SK-N-MC (cell line): ENCODE results near the gene TRIM67.

Experiments used
- DNase-seq: peaks from one replicate; pipeline ENCODE4 v3.0.0-alpha.2; 2011; ENCODE audit warnings: low read depth, low spot score
- H3K27ac ChIP-seq: fragments of 200-600 bp; sonication (generic); 2 replicates; pipeline ENCODE4 v1.5.1; 2016; ENCODE audit warnings: mixed run types
- H3K36me3 ChIP-seq: fragments of 200-600 bp; sonication (generic); 2 replicates; pipeline ENCODE4 v1.6.1; 2017; ENCODE audit warnings: antibody characterized with exemption, low read length, mixed read lengths; ENCODE audit not compliant: insufficient read depth
- H3K4me3 ChIP-seq: fragments of 200-600 bp; sonication (generic); 2 replicates; pipeline ENCODE4 v1.5.1; 2016
- H3K9ac ChIP-seq: fragments of 200-600 bp; sonication (generic); 2 replicates; pipeline ENCODE4 v1.8.0; 2017; ENCODE audit warnings: mixed run types, mixed read lengths; ENCODE audit not compliant: insufficient read length
- H3K9me3 ChIP-seq: fragments of 200-600 bp; sonication (generic); 2 replicates; pipeline ENCODE4 v1.6.1; 2017; ENCODE audit warnings: low read depth, mild to moderate bottlenecking, antibody characterized with exemption, low read length, moderate library complexity, mixed read lengths
- EZH2 ChIP-seq: fragments of 200-600 bp; sonication (generic); IDR thresholded peaks from one replicate; pipeline ENCODE4 v1.6.1; 2017; ENCODE audit warnings: antibody characterized with exemption
- FOXP2 ChIP-seq: optimal IDR thresholded peaks from 2 replicates; pipeline ENCODE3; 2011; ENCODE audit warnings: mild to moderate bottlenecking, moderate library complexity; ENCODE audit not compliant: insufficient read depth; ENCODE audit errors: extremely low read length, control extremely low read depth
- POLR2AphosphoS5 ChIP-seq: IDR thresholded peaks from 2 replicates; pipeline ENCODE4 v1.6.1; 2012; ENCODE audit warnings: mild to moderate bottlenecking, low read depth, low read length, borderline replicate concordance

TRIM67 gene

DNA sequence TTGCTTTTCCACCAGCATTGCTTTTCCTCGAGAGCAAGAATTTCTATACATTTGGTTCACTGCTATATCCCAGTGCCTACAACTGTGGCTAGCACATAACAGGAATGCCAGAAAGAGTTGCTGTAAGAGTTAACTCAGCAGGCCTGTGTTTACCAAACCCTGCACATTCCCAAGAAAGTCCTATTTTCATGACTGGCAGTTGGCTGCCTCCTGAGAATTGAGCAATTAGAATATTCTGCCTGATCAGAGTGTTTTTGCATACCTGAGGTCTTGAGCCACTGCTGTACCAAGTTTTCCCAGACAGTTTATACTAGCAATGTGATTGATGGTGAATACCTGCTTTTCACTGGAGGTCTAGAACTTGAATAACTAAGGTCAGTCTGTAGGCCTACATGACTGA is 76.4 kb downstream of the TRIM67 start:
- Histone ChIP-seq H3K36me3 (peaks cover 28% of the 10 kb centered on the region), H3K27ac (no peak overlapping the region)
- no peak for TF ChIP-seq FOXP2
- no peak for TF ChIP-seq EZH2
- no peak for TF ChIP-seq POLR2AphosphoS5

DNA sequence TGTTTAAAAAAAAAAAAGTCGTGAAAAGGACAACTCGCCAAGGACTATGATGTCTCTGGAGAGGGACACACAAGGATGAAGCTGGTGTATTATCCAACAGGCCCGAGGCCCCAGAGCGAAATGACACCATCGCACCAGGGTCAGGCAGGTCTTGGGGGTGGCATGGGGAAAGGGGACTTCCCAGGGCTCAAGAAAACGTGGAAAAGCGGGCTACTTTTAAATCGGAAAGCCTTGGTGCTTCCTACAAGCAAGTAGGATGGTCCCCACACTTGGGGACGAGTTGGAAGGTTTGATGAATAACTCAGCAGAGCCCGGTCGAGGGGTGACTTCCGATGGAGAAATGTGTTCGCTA is 78.6 kb downstream of the TRIM67 start:
- Histone ChIP-seq H3K36me3 (peaks cover 28% of the 10 kb centered on the region), H3K9me3 (no peaks in the 10 kb centered on the region), H3K4me3 (peak overlapping the region; percentile 95), H3K27ac (no peak overlapping the region), H3K9ac (peak overlapping the region; percentile 95)
- DNase-seq = no peak
- TF ChIP-seq POLR2AphosphoS5 (no peak), FOXP2 (no peak), EZH2 (no peak)

More for the DNA sequence above, 76.4 kb downstream of the TRIM67 start:
- Histone ChIP-seq H3K4me3 (no peak overlapping the region), H3K9ac (no peak overlapping the region), H3K9me3 (no peaks in the 10 kb centered on the region)
- DNase-seq = no peak

DNA sequence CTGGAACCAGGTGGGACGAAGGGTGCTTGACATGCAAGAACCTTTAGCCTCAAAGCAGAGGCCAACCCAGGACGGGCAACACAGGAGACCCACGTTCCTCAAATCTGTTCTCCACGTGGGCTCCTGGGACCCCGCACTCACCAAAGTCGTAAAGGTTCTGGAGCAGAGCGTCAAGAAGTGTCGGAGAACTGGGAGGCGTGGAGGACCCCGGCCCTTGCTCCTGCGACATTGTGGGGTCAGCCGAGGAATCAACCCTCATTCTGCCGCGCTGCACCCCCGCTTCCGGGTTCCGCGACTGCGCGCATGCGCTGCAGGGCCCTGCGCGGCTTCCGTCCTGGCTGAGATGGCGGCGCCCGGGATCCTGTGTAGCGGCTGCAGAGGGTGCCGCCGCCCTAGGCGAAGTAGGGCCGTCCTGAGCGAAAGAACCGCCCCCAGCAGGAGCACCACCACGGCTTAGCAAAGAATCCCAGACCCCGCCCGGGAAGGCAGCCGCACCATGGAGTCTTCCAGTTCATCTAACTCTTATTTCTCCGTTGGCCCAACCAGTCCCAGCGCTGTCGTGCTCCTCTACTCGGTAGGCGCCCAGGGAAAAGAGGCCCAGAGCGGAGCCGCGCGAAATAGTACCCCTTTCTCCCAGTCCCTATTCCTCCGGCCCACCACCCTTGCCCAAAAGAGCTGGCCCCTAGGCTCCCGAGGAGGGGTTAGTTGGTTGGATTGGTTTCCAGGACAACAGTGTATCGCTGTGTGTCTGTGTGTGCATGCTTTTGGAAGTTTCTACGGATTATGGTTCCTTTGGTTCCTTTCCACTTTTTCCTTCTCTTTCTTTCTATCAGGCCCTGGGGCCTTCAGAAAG is 79.3 kb downstream of the TRIM67 start, which contains the start of gene GNPAT:
Gene GNPAT (plus strand): TSS at position 330 of the 853 bp plus-strand sequence. CDS start 167 bp downstream, at position 497.
- peak within 1 kb of the TSS; percentile 95 for H3K9ac ChIP-seq
- DNase-seq = peak; percentile 35
- peaks cover 26% of the 10 kb centered on the region for H3K36me3 ChIP-seq
- peak; percentile 9 for TF ChIP-seq FOXP2
- no peak for TF ChIP-seq EZH2
- TF ChIP-seq POLR2AphosphoS5 = peak; percentile 98
- H3K4me3 ChIP-seq = peak within 1 kb of the TSS; percentile 95
- peak within 1 kb of the TSS; percentile 80 for H3K27ac ChIP-seq
- no peaks in the 10 kb centered on the region for H3K9me3 ChIP-seq

DNA sequence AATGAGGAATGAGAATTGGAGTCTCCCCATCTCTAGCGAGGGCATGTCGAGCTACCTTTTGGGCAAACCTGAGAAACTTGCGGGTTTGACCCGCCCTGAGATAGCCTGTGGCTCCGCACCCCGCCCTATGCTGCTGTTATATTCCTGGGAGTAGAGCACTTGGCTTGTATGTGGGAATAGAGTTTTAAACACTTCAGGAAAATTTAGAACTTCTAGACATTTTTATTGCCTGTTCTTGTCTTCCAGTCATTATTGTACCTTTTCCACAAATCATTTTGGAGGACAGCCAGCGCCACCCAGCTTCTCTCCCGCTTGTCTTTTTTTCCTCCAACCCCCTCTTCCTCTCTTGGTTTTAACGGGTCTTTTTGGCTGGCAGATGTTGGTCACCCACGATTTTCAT is 79.9 kb downstream of the TRIM67 start:
- Histone ChIP-seq H3K9ac (peak overlapping the region; percentile 95), H3K36me3 (peaks cover 26% of the 10 kb centered on the region), H3K27ac (peak overlapping the region; percentile 80), H3K9me3 (no peaks in the 10 kb centered on the region), H3K4me3 (peak overlapping the region; percentile 95)
- DNase-seq = no peak
- no peak for TF ChIP-seq FOXP2
- TF ChIP-seq POLR2AphosphoS5 = no peak
- no peak for TF ChIP-seq EZH2

DNA sequence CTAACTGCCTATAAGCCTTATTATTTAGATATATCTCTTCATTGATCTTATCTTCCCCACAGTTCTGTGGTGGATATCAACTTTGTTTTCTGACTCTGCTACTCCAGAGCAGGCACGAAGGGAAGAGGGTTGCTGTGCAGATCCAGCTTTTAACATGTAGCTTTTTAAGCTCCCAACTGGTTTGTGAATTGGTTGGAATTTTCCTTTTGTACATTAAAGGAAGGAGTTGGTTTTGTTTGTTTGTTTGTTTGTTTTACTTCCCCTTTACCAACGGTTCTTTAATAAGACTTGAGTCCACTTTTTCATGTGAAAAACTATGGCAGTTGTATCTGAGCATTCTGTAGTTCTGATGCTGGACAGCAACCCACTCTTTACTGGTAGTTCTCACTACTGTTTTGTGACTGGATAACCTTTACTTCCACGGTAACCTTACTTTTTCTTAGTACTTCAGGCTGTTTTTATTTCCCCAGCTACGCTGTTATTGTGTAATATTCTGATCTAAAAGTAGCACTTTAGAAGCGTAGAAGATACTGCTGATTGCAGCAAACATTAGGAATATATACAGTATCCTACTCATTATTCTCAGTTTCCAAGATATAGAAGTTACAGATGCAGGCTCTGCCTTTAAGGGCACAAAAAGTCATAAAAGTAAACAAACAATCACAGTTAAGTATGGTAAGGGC is 80.8 kb downstream of the TRIM67 start:
- no peak for DNase-seq
- Histone ChIP-seq H3K36me3 (peaks cover 16% of the 10 kb centered on the region), H3K9ac (peak overlapping the region; percentile 95), H3K27ac (no peak overlapping the region), H3K4me3 (peak overlapping the region; percentile 95), H3K9me3 (no peaks in the 10 kb centered on the region)
- TF ChIP-seq POLR2AphosphoS5 = no peak
- no peak for TF ChIP-seq EZH2
- no peak for TF ChIP-seq FOXP2

DNA sequence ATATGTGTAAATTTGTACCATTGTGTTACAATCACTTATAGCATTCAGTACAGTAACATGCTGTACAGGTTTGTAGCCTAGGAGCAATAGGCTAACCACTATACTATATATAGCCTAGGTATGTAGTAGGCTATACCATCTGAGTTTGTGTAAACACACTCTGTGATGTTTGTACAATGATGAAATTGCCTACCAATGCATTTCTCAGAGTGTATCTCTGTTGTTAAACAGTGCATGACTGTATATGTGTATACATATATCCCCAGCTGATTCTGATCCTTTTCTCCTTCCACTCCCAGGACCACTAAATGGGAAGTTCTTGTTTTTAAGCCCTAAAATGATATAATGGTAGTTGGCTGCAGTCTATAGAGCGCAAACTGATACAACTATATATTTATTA is 86.9 kb downstream of the TRIM67 start:
- no peak overlapping the region for H3K4me3 ChIP-seq
- H3K9me3 ChIP-seq = no peaks in the 10 kb centered on the region
- H3K9ac ChIP-seq = no peak overlapping the region
- DNase-seq = no peak
- peaks cover 17% of the 10 kb centered on the region for H3K36me3 ChIP-seq
- H3K27ac ChIP-seq = no peak overlapping the region
- no peak for TF ChIP-seq FOXP2
- no peak for TF ChIP-seq EZH2
- TF ChIP-seq POLR2AphosphoS5 = no peak

DNA sequence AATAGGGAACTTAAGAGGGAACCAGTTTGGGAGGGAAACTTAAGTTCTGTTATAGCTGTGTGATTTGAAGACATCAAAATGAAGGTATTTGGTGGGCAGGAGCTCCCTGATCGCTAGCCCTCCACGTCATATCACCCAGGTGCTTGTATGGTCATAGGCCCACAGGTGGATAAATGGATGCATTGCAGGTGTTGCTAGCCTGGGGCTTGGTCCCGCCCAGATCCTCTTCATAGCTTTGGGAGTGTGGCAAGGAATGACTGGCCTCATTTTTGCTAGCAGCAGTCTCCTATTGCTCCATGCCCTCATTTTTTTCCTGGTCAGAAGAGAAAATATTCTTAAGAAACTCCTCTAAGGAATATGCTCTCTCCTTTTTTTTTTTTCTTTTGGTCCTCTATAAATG is 90.5 kb downstream of the TRIM67 start:
- no peak for TF ChIP-seq POLR2AphosphoS5
- no peak for TF ChIP-seq EZH2
- no peak for TF ChIP-seq FOXP2
- peaks cover 27% of the 10 kb centered on the region for H3K36me3 ChIP-seq
- no peak overlapping the region for H3K4me3 ChIP-seq
- DNase-seq = no peak
- H3K9me3 ChIP-seq = no peaks in the 10 kb centered on the region
- H3K27ac ChIP-seq = no peak overlapping the region
- no peak overlapping the region for H3K9ac ChIP-seq

DNA sequence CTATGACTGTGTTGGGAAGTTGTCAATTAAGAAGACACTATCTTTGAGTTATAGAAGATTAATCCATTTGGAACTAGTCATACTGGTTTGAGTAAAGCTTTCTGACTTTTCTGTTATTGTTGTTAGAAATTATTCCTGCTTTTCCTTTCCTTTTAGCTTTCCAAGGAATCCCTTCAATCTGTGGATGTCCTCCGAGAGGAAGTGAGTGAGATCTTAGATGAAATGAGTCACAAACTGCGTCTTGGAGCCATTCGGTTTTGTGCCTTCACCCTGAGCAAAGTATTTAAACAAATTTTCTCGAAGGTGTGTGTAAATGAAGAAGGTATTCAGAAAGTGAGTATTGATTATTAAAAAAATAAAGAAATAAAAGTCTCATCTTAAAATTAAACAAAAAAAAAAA is 98.5 kb downstream of the TRIM67 start:
- peaks cover 60% of the 10 kb centered on the region for H3K36me3 ChIP-seq
- TF ChIP-seq EZH2 (no peak), POLR2AphosphoS5 (no peak), FOXP2 (no peak)

More for the DNA sequence above, 98.5 kb downstream of the TRIM67 start:
- Histone ChIP-seq H3K9ac (no peak overlapping the region), H3K9me3 (no peaks in the 10 kb centered on the region), H3K27ac (no peak overlapping the region), H3K4me3 (no peak overlapping the region)
- DNase-seq = no peak
